ENCODE results near the gene C2orf81.
A peak's percentile ranks its signal among the peaks of the same experiment; 100 is the strongest.

Gene C2orf81

DNA sequence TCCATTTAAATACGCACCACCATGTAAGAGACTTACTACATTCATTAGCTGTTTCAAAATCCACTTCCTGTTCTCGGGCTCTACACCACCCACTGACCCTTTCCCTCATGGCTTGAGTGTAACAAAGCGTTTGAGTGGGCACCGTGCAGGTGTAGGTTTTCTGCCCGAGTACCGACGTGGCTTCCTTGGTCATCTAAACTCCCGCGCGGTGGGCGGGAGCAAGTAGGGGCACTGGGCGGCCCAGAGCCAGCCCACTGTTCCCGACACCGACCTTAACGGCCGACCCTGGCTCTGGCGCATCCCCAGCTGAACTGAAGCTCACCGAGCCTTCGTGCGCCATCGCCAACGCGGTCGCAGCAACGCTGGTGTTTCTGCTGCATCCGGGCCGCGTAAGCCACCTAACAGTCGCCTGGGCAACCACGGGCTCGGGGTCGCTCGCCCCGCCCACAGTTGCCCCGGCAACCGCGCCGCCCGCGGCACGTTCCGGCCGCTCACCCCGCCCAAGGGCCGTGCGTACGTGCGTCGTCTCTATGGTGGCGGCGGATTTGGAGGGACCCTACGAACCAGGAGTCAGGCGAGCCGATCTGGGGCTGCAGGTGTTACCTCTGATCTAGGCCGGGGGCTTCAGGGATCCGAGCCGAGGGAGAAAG lies at the start of gene C2orf81, which contains the start of gene WDR54:
Gene C2orf81 (minus strand): TSS at position 399 of the 650 bp plus-strand sequence. CDS start 59 bp downstream, at position 340.
Gene WDR54 (plus strand): TSS at position 510 of the 650 bp plus-strand sequence. CDS start 424 bp downstream, outside the sequence.
- H3K27ac ChIP-seq = peak within 1 kb of the TSS; percentile 78
- TF ChIP-seq ZFX (IDR thresholded peaks at IDR 0.05; ENCODE audit: borderline replicate concordance) = no peak
- TF ChIP-seq, protein P1, sequence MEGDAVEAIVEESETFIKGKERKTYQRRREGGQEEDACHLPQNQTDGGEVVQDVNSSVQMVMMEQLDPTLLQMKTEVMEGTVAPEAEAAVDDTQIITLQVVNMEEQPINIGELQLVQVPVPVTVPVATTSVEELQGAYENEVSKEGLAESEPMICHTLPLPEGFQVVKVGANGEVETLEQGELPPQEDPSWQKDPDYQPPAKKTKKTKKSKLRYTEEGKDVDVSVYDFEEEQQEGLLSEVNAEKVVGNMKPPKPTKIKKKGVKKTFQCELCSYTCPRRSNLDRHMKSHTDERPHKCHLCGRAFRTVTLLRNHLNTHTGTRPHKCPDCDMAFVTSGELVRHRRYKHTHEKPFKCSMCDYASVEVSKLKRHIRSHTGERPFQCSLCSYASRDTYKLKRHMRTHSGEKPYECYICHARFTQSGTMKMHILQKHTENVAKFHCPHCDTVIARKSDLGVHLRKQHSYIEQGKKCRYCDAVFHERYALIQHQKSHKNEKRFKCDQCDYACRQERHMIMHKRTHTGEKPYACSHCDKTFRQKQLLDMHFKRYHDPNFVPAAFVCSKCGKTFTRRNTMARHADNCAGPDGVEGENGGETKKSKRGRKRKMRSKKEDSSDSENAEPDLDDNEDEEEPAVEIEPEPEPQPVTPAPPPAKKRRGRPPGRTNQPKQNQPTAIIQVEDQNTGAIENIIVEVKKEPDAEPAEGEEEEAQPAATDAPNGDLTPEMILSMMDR (IDR thresholded peaks at IDR 0.05) = no peak

DNA sequence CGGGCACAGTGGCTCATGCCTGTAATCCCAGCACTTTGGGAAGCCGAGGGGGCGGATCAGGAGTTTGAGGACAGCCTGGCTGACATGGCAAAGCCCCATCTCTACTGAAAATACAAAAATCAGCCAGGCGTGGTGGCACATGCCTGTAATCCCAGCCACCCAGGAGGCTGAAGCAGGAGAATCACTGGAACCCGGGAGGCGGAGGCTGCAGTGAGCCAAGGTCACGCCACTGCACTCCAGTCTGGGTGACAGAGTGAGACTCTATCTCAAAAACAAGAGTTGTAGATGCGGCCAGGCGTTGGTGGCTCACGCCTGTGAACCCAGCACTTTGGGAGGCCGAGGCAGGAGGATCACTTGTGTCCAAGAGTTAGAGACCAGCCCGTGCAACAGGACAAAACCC lies 49.3 kb upstream of the C2orf81 start:
- peak overlapping the region; percentile 99 for H3K27ac ChIP-seq

DNA sequence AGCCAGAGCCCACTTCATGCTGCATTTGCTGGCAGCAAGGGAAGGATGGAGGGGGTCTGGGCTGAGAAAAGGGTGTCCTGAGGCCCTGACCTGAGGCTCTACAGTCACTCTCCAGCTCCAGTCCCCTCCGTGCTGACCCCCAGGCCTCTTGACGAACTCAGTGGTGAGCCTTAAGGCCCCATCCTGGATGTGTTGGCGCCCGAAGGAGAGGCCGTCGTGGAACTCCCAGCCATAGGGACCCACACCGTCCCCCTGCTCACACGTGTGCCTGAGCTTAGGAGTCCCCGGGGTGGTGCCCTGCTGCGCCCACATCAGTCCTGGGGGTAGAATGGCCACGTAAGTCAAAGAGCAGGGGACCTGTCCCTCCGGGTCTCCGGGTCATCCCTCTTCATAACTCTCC lies 43.0 kb upstream of the C2orf81 start:
- H3K27ac ChIP-seq = peak overlapping the region; percentile 81
- TF ChIP-seq, protein P1 (IDR thresholded peaks at IDR 0.05) = no peak
- TF ChIP-seq ZFX (IDR thresholded peaks at IDR 0.05; ENCODE audit: borderline replicate concordance) = no peak

DNA sequence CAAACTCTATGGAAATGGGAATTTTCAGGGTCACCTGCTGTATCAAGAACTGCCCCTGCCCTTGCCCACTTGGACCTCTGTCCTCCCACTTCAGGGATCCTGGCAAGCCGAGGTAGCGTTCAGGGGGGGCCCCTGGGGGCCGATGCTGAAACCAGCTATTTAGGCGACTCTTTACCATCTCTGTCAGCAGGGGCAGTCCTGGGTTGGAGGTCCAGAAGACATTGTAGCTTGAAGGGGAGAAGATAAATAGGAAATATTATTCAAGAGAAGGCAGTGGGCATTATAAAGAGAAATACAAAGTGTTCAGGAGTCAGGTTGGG lies 41.3 kb upstream of the C2orf81 start:
- no peak for TF ChIP-seq ZFX (IDR thresholded peaks at IDR 0.05; ENCODE audit: borderline replicate concordance)
- TF ChIP-seq, protein P1 (IDR thresholded peaks at IDR 0.05) = no peak
- H3K27ac ChIP-seq = peak overlapping the region; percentile 42; the same call in 1 of the 2 replicates

DNA sequence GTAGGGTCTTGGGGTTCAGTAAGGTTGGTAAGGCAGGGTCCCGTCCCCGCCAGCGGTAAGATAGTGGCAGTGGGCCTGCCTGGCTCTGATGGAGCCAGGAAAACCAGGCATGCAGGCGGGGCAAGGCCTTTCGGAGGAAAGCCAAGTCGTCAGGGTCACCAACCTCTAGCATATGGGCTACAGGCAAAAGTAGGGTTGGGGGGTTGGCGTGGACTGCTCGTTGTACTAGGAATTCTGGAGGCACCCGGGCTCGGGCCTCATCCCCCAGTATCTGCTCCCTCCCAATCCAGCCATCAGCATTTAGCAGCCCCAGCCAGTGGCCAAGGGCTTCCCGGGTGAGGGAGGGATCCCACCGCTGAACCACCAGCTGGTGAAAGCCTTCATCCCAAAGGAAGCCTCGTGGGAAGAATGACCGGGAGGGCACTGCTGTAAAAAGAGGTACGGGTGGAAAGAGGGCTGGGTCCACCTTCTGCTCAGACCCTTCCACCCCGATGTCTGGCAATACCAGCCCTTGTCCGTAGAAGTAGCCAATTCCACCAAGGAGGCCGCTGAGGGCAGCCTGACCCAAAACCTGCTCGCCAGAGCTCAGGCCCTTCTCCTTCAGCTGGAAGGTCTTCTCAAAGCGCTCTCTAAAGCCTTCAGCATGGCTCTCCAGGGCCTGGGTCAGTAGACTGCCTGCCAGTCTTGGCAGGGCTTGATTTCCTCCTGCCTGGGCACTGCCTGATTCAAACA lies 40.8 kb upstream of the C2orf81 start:
- peak overlapping the region; percentile 98; the same call in 1 of the 2 replicates for H3K27ac ChIP-seq
- TF ChIP-seq ZFX (IDR thresholded peaks at IDR 0.05; ENCODE audit: borderline replicate concordance) = no peak
- TF ChIP-seq, protein P1 (IDR thresholded peaks at IDR 0.05) = no peak

DNA sequence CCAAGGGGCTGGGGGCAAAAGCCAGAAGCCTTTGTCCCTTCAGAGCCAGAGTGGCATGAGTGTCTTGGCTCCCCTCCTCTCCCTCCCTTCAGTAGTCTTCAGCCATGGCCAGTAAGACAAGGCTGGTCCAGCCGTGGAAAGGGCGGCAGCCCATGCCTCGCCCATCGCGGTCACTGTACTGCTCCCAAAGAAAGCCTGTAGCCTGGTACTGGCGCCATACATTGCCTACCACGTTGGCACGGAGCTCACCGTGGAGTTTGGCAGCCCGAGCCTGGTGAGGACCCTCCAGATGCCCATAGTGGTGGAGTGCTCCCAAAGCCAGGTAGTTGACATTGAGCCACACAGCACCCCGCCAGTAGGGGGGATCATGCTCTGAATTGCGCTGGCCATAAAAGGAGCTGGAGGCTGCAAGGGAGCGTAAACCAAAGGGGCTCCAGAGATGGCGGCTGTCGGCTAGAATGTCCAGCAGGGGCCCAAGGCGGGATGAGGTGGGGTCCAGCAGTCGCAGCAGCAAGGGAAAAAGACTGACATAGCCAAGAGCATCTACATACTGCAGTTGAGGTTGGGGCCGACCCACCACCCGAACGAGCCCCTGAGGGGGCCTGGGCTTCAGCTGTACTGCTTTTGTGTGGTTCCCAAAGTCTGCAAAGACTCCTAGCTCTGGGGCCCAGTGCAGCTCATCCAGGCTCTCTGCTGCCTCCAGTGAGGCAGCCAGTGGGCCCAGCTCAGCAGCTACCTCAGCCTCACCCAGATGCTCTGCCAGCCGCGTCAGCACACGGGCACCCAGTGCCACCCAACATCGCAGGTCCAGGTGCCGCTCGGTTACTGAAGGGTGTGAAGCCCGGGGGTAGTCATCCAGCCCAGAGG lies 40.0 kb upstream of the C2orf81 start:
- TF ChIP-seq ZFX (IDR thresholded peaks at IDR 0.05; ENCODE audit: borderline replicate concordance) = no peak
- TF ChIP-seq, protein P1 (IDR thresholded peaks at IDR 0.05) = no peak
- peak overlapping the region; percentile 98 for H3K27ac ChIP-seq

DNA sequence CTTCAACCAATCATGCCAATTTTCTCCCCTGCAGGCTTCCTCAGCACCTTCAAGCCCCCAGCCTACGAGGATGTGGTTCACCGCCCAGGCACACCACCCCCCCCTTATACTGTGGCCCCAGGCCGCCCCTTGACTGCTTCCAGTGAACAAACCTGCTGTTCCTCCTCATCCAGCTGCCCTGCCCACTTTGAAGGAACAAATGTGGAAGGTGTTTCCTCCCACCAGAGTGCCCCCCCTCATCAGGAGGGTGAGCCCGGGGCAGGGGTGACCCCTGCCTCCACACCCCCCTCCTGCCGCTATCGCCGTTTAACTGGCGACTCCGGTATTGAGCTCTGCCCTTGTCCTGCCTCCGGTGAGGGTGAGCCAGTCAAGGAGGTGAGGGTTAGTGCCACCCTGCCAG lies 38.8 kb upstream of the C2orf81 start:
- H3K27ac ChIP-seq = peak overlapping the region; percentile 98

DNA sequence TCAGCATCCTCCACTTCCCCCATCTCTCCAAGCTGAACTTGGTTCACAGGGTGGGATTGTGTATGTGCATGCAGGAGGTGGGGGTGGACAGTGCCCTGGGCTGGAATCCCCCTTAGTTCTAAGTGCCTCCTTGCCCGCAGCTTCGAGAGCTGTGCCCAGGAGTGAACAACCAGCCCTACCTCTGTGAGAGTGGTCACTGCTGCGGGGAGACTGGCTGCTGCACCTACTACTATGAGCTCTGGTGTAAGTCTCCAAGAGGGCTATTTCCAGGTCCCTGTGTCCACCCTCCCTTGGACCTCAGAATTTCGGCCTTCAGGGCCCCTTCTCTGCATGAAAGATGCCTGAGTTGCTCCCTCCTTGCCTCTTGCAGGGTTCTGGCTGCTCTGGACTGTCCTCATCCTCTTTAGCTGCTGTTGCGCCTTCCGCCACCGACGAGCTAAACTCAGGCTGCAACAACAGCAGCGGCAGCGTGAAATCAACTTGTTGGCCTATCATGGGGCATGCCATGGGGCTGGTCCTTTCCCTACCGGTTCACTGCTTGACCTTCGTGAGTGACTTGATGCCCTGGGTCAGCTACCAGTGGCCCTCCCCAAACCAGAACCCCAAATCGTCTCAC lies 38.2 kb upstream of the C2orf81 start:
- peak overlapping the region; percentile 98 for H3K27ac ChIP-seq

All from 22Rv1 (cell line).